Measurements from ENCODE around the gene MRPS10.
"Not testable (repeated sequence)": the region's sequence is repeated elsewhere in the genome, so short reads cannot be mapped to it uniquely, and the experiment has no call there.

MRPS10 gene

DNA sequence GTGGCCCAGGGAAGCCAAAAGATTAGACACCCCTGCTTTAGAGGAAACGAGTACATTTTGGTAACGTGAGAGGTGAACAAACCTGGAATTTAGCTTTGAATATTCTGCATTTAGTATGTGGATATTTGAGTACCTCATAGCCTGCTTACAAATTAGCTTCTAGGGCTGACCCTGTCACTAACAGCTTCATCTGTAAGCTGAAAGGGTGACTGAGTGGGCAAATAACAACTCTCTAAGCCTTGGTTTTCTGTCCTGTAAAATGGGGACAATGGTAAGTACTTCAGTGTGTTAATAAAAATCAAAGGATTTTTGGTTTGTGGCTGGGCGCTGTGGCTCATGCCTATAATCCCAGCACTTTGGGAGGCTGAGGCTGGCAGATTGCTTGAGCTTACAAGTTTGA is 14.5 kb downstream of the MRPS10 start:
- DNase-seq = no peak

DNA sequence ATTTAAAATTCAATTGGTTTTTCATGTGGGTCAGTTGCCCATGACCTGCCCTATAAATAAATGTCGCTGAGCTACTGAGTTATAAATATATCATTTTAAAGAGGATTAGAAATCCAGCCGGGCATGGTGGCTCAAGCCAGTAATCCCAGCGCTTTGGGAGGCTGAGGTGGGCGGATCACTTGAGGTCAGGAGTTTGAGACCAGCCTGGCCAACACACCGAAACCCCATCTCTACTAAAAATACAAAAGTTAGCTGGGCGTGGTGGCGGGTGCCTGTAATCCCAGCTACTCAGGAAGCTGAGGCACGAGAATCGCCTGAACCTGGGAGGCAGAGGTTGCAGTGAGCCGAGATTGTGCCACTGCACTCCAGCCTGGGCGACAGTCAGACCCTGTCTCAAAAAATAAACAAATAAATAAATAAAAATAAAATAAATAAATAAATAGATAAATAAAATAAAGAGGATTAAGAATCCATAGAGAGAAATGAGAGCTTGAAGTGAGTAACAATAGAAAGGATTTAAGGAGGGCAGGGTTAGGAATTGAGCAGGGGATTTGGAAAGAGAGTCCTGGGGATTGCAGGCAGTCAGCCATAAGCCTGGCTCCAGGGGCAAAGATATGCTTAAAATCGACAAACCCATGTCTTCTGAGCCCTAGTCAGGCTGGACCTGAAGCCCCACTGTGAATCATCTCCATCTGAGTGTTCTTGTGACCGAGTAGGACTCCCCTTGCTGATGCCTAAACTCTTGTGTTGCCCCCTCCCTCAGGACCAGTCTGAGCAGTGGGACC is 15.3 kb downstream of the MRPS10 start:
- not testable (repeated sequence) for DNase-seq

DNA sequence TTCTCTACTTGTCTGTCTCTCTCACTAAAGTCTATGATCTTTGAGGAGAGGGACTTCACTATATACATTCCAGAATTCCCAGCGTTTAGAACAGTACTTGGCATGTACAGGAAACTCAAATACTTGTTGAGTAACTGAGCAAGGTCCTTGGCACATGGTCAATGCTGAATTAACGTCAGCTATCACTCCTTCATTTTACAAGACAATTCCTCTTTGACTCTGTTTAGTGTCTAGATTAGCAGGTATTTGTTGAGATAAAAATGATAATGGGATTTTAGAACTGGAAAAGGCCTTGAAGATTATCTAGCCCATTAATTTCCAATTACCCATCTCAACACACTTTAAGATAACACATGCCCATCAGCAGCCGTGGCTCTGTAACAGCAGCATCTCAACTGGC is 16.3 kb downstream of the MRPS10 start:
- no peak for DNase-seq

DNA sequence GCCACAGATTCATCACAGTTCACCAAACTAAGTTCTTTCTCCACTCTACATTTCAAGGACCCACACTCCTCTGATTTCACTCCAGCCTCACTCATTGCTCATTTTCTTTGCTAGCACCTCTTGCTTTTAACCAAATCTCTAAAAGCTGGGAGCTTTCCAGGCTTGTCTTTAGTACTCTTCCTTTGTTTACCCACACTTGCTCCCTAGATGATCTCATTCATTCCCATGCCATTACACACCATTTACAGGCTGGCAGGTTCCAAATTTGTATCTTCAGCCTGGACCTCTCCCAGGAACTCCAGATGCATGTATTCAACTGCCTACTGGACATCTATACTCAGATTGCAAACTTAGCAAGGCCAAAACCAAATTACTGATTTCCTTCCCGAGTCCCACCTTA is 17.6 kb downstream of the MRPS10 start:
- no peak for DNase-seq

DNA sequence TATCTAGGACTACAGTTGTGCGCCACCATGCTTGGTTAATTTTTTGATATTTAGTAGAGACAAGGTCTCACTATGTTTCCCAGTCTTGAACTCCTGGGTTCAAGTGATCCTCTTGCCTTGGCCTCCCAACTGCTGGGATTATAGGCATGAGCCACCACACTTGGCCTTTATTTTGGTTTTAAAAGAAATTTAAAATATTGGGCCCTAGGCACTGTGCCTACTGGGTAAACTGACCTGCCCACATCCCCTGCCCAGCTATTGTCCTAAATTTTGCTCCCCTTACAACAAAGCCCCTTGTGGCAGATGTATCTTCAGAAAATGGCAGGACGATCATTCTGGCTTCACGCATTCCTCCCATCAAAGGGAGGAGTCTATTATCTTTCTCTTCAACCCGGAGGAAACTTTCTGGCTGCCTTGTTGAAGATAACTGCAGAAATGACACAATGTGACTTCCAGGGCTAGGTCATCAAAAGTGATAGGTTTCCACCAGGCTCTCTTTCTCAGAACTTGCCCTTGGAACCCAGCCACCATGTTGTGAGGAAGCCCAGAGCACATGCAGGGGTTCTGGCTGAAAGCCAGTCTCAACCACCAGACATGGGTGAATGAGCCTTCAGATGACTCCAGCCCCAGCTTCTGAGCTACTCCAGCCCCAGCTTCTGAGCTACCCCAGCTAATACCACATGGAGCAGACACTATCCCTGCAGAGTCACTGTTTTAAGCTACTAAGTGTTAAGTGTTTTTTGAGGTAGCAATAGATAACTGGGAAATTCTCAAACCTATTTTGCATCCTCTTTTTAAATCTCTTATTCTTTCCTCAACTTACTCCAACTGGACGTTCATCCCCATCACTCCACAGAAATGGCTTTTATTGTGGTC is 18.3 kb downstream of the MRPS10 start:
- no peak for DNase-seq

DNA sequence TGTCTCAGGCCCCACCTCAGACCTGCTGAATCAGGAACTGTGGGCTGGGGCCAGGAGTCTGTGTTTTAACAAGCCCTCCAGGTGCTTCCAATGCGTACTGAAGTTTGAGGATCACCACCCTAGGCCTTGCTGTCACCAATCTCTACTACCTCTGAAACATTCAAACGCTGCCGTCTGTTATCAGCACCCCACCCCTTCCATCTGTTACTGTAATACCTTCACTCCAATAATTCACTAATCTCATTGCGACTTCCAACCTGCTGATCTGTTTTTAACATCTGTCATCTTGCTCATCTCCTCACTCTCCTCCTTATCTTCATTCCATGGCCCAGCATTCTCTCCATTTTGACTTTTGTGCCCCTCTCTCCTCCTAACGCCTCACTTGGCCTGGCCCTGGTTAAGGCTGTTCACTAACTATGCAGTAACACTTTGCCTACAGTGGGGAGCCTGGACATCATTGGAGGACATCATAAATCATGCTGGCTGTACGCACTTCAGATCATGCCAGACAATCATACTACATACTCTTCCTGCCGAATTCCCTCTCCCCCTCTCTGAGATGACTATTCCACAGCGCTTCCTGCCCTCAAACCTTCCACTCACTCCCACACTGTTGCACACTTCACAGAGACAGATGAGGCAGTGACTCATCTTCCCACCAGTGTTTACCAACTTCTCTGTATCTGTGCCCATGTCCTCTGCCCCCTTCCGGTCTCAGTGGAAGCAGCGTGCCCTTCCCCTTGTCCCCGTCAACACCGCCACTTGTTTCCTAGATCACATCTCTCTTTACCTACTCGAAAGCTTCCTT is 19.9 kb downstream of the MRPS10 start:
- DNase-seq = no peak

DNA sequence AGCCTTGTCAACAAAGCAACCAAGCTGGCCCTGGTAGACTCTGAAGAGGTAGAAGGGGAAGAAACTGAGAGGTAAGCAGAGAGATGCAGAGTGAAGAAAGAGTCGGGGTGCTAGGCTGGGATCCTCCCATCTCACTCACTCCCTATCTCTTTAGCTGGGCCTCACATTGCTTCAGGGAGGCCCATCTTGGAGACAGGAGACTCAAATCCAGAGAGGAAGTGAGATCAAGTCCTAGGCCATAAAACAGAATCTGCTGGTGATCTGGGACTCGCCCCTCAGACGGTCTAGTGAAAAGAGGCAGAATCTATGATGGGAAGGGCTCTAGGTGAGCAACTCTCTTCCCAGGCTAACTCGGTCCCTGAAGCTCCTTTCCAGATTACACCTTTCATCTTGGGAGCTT is 22.2 kb downstream of the MRPS10 start:
- DNase-seq = no peak

DNA sequence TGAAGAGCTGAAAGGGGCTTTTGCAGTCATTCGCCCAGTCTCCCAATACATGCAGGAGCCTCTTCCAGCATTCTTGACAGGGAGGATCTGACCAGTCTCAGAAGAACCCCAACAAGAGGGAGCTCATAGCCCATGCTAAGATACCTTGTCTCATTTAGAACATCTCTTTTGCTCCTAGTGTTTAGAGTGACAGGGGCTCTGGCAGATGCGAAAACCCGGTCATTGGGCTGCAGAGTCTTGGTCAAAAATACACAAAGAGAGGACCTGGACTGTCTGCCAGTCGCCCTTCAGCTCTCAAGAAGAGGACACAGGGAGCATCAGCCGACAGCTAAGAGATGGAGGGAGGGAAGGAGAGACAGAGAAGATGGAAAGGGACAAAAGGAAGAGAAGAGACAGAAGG is 23.6 kb downstream of the MRPS10 start:
- no peak for DNase-seq

DNA sequence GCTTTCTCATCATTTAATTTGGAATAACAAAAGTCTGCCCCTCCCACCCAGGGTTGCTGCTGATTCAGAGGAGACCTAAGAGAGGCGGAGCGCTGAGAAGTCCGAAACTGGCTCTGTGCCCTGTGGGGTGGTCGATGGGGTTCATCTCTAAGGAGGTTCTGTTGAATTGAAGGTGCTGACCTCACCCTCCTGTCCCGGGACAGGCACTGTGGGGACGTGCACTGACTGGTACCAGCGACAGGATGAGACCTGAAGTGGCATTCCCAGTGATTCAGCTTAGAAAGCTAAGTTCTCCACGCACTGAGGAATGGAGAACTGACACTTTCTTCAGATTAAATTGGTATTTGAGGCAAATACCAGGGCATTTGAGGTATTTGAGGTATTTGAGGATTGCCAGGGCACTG is 24.2 kb downstream of the MRPS10 start:
- DNase-seq = no peak

DNA sequence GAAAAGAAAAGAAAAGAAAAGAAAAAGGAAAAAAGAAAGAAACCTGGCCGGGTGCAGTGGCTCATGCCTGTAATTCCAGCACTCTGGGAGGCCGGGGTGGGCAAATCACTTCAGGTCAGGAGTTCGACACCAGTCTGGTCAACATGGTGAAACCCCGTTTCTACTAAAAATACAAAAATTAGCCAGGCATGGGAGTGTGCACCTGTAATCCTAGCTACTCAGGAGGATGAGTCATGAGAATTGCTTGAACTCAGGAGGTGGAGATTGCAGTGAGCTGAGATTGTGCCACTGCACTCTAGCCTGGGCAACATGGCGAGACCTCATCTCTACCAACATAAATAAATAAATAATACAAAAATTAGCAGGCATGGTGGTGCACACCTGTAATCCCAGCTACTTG is 25.3 kb downstream of the MRPS10 start:
- DNase-seq = not testable (repeated sequence)

DNA sequence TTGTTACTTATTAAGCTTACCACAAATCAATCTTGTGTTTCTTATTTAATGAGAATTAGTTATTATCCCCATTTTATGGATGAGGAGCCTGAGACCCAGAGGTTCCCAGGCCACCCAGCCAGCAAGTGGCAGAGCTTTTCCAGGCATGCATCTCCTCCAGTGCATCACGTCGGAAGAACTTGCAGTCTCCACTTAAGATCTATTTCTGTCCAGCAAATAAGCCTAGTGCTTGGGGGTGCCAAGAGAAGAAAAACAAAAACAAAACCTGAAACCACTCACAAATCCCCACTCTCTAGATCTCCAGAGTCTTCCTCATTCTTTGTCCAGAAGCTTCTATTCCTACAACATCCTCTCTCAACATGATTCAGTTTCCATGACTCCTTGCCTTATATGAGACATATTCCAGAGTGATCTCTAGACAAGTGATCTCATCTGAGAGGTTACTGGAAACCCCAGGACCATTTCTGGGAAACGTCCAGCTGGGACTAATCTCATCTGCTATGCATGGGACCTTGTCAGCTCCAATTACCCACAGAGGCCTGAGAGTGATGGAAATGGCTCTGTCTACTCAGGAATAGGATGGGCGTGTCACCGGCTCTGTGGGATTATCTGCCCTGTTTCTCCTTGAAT is 27.0 kb downstream of the MRPS10 start:
- DNase-seq = no peak

DNA sequence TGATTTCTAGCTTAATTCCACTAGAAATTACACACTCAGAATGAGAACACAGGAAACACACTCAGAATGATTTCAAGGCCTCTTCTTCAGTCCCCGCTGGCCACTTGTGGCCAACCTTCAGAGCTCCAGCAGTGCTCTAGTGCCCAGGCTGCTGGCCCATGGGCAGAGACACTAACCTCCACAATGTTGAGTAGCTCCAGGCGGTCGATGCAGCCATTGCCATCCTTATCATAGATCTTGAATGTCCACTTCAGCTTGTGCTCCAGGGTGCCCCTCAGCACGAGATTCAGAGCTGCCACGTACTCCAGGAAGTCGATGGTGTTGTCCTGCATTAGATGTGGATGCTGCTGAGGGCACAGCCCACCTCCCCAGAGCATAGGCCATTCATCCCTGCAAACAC is 29.3 kb downstream of the MRPS10 start:
- no peak for DNase-seq

DNA sequence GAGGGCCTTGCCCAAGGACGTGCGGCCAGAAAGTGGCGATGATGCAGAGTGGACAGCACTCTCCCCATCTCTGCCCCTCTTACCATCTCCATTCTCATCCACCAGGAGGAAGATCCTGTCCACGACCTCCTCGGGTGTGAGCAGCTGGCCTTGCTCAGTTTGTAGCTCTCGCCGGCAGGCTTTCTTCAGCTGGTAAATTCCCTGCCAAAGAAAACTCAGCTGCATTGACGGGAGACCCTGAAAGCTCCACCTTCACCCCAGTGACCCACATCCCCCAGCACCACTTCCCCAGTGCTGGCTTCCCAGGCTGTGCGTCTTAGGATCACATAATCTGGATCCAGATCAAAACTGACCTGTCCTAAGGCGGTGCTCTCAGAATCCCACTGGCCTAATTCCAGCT is 32.1 kb downstream of the MRPS10 start:
- no peak for DNase-seq

DNA sequence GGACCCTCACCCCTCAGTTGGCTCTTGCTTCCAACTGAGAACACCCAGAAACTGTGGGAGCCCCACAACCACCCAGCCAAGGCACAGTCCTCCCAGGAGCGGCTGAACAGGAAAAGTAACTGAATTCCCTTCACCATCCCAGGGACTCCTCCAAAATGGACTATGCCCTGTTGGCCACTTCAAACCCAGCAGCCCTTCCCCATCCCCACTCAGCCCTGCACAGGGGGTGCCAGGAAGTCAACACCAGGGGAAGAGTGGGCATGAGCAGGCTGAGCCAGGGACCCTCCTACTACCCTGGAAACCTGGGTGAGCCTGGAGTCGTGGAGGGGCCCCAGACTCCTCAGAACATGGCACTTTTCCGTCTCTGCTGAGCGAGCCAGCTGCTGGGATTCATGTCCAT is 33.2 kb downstream of the MRPS10 start:
- DNase-seq = no peak

DNA sequence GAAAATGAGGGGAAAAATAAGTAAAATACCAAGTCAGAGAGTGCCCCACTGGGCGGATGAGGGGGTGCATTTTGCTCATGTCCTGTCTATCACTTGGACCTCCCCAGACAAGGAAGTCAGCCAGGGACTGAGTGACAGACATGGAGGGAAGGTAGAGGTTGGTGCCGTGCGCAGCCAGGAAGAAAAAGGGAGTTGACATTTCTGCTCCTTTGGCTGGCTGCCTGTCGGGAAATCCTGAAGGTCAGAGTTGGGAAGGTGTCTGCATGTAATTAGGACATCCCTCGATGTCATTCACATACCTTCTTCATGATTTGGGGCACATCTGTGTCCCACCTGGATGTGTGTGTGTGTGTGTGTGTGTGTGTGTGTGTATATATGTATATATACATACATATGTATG is 35.6 kb downstream of the MRPS10 start:
- no peak for DNase-seq

DNA sequence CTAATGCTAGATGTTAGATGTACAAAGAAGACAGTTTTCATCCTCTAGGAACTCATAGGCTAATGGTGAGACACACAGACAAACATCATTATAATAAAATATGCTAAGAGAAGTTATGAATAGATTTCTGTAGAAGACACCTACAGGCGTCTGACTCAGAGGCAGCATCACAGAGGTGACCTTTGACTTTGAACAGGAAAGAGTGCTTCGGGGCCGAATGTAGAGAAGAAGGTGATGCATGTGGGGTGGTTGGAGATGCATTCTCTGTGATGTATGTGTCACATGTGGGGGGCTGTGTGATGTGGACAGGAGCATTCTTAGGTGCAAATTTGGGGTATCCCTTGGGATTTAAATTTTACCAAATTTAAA is 37.7 kb downstream of the MRPS10 start:
- DNase-seq = no peak

DNA sequence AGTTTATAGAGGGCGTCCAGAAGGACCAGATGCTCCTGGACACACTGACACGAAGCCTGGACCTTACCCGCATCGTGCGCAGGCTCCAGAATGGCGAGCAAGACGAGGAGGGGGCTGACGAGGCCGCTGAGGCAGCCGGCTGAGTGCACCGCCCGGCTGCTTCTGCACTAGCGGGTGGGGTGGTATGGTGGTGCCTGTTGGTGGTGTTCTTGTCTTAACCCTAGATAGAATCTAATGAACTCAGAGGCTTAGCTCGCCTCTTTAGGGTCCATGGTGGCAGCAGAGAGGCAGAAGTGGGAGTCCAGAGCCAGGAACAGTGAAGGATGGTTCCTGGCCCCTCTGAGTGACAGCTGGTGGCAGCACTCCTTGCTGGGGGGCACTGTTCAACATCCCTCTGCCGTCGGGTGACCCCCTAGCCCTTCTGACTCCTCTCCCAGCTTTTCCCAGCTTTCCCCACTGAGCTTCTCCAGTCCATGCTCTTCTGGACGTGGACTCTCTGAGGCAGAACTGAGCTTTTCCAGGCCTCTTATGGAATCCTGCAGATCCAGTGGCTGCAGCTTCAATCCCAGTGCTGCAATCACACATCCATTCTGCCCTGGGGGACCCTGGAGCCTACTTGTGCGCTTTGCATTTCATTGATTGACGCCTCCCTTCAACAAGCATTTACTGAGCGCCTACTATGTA is 38.3 kb downstream of the MRPS10 start:
- DNase-seq = no peak

DNA sequence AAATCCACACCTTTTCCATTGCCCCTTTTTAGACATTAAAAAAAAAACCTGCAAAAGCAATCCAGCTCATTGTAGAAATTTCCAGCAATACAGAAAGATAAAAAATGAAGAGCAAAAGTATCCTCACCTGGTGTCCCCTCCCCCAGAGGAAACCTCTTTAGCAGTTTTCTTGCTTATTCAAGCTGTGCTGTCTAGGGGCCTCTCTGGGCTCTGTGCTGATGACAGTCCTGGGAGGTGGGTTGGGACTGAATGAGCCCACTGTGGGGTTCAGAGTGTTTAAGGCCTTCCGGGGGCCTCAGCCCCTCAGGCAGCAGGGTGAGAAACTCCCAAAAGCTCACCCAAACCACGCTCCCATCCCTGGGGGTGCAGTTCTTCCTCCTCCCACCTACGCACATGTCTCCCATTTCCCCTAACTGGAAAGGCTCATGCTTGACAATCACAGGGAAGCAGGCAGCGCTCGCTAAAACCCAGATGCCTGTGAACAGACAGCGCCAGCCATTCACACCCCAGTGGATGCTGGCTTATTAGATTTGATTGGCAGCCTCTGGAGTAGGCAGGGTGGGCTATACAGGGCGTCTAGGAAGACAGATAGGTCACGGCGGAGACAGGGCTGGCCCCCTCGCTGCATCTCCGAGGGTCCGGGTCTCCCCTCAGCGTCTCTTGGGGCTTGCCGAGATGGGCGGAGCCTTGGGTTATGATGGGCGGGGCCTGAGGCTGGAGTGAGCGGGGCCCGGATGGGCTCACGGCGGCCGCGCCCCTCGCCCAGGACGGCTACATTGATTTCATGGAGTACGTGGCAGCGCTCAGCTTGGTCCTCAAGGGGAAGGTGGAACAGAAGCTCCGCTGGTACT is 39.9 kb downstream of the MRPS10 start:
- no peak for DNase-seq

DNA sequence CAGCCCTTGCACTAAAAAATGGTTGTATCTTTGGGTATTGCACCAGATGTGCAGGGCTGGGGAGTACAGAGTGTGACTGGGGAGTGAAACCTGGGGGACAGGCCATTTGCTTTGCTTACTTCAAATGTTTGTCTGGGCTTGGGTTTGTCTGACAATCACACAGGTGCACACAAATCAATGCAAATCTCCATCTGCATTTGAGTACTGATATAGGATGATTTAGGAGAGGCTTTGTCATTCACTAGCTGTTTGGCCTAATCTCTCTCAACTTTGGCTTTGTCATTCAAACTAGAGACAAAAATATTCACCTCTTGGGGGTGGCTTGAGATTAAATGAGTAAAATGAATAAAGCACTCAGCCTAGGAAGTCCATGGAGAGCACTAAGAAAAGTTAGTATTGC is 40.7 kb downstream of the MRPS10 start:
- no peak for DNase-seq

DNA sequence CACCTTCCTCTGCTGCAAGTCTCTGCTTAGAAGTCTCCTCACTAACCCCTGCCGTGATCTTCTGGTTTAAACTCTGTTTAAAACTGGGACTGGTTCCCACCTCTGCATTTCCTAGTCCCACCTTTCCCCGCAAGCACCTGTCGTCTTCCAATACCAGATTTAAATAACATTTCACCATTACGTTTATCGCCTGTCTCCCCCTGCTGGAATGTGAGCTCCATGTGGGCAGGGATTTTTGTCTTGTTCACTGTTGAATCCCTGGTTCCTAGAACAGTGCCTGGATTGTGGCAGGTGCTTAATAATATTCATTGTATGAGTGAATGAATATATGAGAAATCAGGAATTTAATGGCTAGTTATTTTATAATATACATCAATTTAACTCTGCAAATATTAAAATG is 41.8 kb downstream of the MRPS10 start:
- no peak for DNase-seq

DNA sequence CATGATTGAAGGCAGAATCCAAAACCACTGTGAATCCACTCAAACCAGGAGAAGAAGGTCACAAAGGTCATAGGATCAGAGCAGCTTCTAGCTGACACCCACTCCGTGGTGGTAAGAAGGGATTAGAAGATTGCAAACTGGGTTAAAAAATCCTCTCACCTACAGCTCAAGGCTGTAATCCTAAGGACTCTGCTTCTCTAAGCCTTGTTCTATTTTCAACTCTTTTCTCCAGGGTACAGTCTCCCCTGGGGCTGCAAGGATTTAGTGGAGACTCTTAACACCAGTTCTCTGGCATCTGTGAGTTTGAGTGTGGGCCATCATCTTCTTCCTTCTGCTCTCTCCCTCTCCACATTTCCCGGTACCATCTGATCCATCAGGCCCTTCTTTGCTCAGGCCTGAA is 44.6 kb downstream of the MRPS10 start, which contains the start of gene GUCA1A:
GUCA1A (plus strand) TSS at position 264 of the 400 bp plus-strand sequence. CDS start 250 bp downstream, outside the sequence.
- DNase-seq = no peak

All from activated effector memory CD4-positive, alpha-beta T cell treated with Interleukin-2 at 50 U/mL for 16 hours (primary cell).